Neuron (in vitro differentiated cells): ENCODE results near the gene TTLL5.

Experiments
- H2AFZ ChIP-seq: one replicate; pipeline ENCODE4 v1.6.1; 2013; ENCODE audit warnings: low read depth, mild to moderate bottlenecking, inconsistent platforms, low read length, moderate library complexity
- H3K27me3 ChIP-seq: one replicate; pipeline ENCODE4 v1.6.1; 2013; ENCODE audit warnings: low read length; ENCODE audit not compliant: insufficient read depth
- H3K36me3 ChIP-seq: one replicate; pipeline ENCODE4 v1.6.1; 2013; ENCODE audit warnings: low read length; ENCODE audit not compliant: insufficient read depth
- H3K4me1 ChIP-seq: one replicate; pipeline ENCODE4 v1.6.1; 2013; ENCODE audit warnings: low read length; ENCODE audit not compliant: insufficient read depth
- H3K4me3 ChIP-seq: 2 replicates; pipeline ENCODE4 v1.5.1; 2013; ENCODE audit warnings: mild to moderate bottlenecking, low read length, moderate library complexity
- H3K9me3 ChIP-seq: one replicate; pipeline ENCODE4 v1.6.1; 2013; ENCODE audit warnings: low read length

The TTLL5 gene

DNA sequence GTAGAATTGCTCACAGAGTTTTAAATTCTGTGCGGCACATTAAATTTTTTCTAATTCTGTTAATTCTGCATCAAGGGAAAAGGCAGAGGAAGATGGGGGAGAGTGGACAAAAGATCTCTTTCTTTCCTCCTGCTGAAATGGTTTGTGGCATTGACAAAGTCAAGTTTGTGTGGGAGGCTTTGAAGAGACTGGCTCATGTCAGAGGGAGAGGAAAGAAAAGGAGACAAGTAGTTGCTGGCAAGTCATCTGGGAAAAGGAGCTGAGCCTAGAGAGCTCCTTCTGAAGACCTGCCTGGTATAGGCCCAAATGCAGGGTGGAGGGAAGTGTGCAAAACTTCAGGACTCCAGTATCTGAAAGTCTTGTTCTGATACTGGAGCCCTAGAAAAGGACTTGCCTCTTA is 36.3 kb downstream of the TTLL5 start:
- H2AFZ ChIP-seq = no peak overlapping the region
- H3K4me3 ChIP-seq = no peak overlapping the region
- H3K27me3 ChIP-seq = no peaks in the 10 kb centered on the region
- H3K36me3 ChIP-seq = peaks cover 33% of the 10 kb centered on the region
- no peaks in the 10 kb centered on the region for H3K9me3 ChIP-seq
- peaks cover 2% of the 10 kb centered on the region for H3K4me1 ChIP-seq

DNA sequence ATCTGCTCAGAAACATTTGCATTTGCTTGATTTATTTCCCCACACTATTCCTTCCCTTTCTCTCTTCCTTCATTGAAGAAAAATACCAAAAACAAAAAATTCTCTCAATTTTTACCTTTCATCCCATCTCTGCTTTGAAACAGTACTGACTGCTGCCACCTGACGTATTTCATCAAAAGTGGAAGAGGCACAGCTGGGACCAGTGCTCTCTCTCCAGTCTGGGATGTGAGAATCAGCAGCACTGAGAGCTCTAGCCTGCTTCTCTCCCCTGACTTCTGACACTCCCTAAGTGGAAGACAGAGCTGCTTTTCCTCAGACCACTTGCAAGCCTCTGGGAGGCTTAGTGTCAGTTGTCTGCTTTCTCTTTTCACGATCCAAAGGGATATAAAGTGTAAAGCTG is 36.9 kb downstream of the TTLL5 start:
- peaks cover 27% of the 10 kb centered on the region for H3K36me3 ChIP-seq
- no peak overlapping the region for H3K4me3 ChIP-seq
- H2AFZ ChIP-seq = no peak overlapping the region
- no peaks in the 10 kb centered on the region for H3K9me3 ChIP-seq
- no peaks in the 10 kb centered on the region for H3K27me3 ChIP-seq
- peaks cover 5% of the 10 kb centered on the region for H3K4me1 ChIP-seq

DNA sequence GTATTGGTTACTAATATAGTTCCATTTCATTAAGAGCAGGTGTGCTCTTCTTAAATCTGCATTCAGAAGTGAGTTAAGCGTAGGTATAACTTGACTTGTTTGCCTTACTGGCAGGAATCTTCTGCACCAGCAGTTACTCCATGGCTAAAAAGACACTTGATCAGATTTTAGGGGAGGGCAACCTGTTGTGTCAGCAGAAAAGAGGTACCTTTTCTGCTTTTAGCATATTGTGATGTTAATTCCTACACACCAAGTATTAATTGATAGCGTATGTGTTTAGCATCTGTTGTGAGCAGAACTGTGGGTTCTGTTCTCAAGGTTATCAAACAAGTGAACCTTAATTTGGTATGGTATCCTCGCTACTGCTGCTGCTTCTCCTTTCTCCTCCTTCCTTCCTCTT is 38.3 kb downstream of the TTLL5 start:
- Histone ChIP-seq H3K27me3 (no peaks in the 10 kb centered on the region), H3K4me1 (peaks cover 5% of the 10 kb centered on the region), H3K9me3 (no peaks in the 10 kb centered on the region), H3K36me3 (peaks cover 27% of the 10 kb centered on the region), H3K4me3 (no peak overlapping the region), H2AFZ (no peak overlapping the region)

DNA sequence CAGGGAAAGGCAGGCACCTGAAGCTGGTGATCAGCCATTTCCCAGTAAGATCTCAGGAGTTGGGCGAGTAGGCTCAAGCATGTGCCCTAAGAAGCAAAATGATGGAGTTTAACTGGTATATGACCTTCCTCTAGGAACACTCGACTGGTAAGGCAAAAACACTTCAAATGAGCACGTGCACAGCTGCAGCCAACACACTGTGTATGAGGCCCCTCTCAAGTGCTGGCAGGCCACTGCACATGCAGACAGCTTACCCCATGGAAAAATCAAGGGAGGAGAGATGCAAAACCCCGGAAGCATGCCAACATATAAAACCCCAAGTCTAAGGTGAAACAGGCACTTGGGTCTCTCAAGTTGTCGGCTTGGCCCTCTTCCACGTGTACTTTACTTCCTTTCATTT is 39.2 kb downstream of the TTLL5 start:
- H3K36me3 ChIP-seq = peaks cover 31% of the 10 kb centered on the region
- H3K27me3 ChIP-seq = no peaks in the 10 kb centered on the region
- no peak overlapping the region for H2AFZ ChIP-seq
- no peak overlapping the region for H3K4me3 ChIP-seq
- no peaks in the 10 kb centered on the region for H3K9me3 ChIP-seq
- H3K4me1 ChIP-seq = peaks cover 5% of the 10 kb centered on the region

DNA sequence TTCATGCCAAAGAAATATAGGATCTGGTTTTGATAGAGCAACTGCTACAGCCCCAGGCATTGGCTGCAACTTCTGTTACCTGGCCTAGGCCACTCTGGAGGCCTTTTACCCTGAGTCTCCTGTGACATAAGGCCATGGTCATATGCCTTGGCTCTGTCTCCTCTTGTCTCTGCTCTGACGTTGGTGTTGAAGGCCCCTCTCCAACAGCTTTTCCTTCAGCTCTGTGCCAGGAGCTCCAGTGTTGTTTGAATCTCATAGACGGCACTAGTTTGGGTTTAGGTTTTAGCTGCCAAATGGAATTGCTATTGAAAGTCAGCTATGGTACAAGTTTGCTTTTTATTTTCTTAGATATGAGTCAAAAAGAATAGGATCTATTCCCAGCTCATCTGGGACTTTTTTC is 41.1 kb downstream of the TTLL5 start:
- H3K4me3 ChIP-seq = no peak overlapping the region
- H3K27me3 ChIP-seq = no peaks in the 10 kb centered on the region
- no peak overlapping the region for H2AFZ ChIP-seq
- peaks cover 3% of the 10 kb centered on the region for H3K4me1 ChIP-seq
- no peaks in the 10 kb centered on the region for H3K9me3 ChIP-seq
- peaks cover 31% of the 10 kb centered on the region for H3K36me3 ChIP-seq

DNA sequence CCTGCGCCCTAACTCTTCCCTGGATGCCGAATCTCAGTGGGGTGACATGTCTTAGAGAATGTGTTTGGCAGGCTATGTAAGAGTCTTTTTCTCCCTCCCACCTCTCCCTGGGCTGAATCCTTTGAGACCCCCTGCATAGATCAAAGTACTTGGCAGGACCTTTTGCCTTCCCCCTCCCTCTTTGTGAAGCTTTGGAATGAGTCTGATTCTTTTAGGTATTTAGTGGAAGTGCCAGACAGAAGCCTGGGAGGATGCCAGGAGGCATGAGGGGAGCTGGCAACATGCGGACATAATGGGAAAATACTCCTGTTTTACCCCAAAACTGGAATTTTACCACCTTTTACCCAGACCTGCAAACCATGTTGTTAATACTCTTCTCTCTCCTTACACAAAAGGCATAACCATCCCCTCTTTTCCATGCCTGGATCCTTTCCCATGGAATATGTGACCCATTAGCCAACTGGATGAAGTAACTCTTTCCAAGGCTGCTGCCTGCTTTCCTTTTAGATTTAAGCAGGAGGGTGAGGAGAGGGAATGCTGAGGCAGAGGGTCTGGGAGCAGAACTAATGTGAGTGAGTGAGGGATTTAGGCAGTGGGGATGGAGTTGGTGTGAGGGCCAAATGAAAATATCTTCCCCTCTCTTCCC is 41.7 kb downstream of the TTLL5 start:
- Histone ChIP-seq H2AFZ (no peak overlapping the region), H3K27me3 (no peaks in the 10 kb centered on the region), H3K4me3 (no peak overlapping the region), H3K36me3 (peaks cover 32% of the 10 kb centered on the region), H3K9me3 (no peaks in the 10 kb centered on the region), H3K4me1 (peaks cover 3% of the 10 kb centered on the region)

DNA sequence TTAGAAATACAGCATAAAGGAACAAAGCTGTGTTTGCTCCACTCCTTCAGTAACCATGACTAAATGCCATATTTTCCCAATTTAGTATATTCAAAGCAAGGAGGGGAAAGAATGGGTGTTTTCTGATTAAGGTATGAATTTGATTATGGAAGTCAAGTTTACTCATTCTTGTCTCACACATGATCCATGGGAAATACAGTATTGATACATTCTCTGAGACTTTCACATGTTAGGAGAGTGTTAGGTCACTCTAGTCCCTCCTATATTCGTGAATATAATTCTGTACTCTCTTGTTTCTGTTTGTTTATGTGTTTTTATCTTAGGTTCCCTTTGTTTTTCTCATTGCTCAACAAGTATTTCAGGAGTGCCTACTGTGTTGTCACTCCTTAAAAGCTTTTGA is 42.4 kb downstream of the TTLL5 start:
- no peak overlapping the region for H3K4me3 ChIP-seq
- peaks cover 3% of the 10 kb centered on the region for H3K4me1 ChIP-seq
- H3K36me3 ChIP-seq = peaks cover 32% of the 10 kb centered on the region
- H2AFZ ChIP-seq = no peak overlapping the region
- no peaks in the 10 kb centered on the region for H3K27me3 ChIP-seq
- no peaks in the 10 kb centered on the region for H3K9me3 ChIP-seq

DNA sequence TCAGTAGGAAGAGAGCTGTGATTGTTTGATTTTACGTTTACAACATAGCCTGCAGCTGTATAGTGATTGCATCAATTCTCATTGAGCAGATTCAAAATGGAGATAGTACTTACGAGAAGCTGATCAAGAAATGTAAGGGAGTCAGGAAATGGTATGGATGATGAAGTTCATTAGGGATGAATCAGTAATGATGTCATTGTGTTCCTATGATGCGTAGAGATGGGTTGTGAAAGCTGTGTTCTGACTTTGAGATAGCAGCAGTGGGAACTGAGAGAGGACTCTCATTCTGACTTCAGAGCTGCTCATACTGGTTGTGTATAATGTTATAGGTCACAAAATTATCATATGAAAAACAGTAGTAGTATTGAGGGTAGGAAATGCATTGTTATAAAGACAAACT is 44.0 kb downstream of the TTLL5 start:
- no peak overlapping the region for H2AFZ ChIP-seq
- H3K4me3 ChIP-seq = no peak overlapping the region
- peaks cover 3% of the 10 kb centered on the region for H3K4me1 ChIP-seq
- peaks cover 20% of the 10 kb centered on the region for H3K36me3 ChIP-seq
- H3K9me3 ChIP-seq = no peaks in the 10 kb centered on the region
- H3K27me3 ChIP-seq = no peaks in the 10 kb centered on the region

DNA sequence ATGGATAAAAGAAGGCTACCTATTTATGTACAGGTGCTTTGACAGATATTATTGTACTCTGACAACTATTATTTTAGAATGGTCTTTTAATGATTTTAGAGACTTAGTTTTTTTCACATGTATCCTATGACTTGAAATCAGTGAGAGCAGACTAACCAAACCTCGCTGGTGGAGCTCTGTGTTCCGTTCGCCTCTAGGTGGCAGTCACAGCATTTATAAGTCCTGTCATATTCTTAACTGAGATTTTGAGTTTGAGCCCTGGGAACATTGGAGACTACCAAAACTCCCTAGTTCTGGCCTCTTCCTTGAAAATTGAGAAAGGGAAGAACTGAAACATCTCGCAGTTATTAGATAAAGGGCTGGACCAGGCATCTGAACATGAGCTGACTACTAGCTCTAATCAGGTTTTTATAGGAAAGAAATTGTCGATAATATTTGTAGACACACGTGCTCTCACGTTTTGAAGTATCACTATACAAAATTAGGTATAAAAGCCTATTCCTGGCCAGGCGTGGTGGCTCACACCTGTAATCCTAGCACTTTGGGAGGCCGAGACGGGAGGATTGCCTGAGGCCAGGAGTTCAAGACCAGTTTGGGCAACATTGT is 48.3 kb downstream of the TTLL5 start:
- Histone ChIP-seq H3K9me3 (no peaks in the 10 kb centered on the region), H2AFZ (no peak overlapping the region), H3K36me3 (peaks cover 5% of the 10 kb centered on the region), H3K4me3 (no peak overlapping the region), H3K27me3 (no peaks in the 10 kb centered on the region), H3K4me1 (peaks cover 9% of the 10 kb centered on the region)

DNA sequence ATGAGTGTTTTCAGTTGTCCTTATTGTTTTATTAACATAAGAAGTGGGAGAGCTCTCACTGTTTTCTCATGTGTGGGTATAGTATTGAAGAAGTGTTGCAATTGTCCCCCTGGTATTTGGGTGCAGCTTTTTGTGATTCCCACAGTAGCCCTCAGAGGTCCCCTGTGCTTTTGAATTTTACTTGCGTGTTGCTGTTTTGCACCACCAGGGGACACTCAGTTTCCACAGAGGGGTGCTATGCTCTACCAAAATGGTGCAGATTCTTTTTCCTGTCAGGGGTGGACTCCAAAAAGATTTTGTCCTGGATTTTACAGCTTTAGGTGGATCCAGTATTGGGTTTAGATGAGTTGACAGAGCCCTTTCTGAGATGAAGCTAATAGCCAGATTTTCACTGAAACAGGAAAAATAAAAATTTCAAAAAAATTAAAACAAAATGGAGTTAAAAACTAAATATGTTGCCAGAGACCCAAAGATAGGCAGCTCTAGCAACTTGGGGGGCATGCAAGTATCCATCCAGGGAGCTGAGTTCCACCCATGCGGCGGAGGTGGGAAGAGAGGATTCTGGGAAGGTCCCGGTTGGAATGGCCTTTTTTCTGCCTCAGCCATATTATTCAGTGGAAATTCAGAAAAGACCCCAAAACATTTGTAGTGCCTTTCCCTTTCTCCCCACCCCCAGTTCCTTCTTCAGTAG is 50.2 kb downstream of the TTLL5 start:
- peaks cover 17% of the 10 kb centered on the region for H3K4me1 ChIP-seq
- no peaks in the 10 kb centered on the region for H3K9me3 ChIP-seq
- no peaks in the 10 kb centered on the region for H3K27me3 ChIP-seq
- peaks cover 2% of the 10 kb centered on the region for H3K36me3 ChIP-seq
- no peak overlapping the region for H3K4me3 ChIP-seq
- H2AFZ ChIP-seq = no peak overlapping the region

DNA sequence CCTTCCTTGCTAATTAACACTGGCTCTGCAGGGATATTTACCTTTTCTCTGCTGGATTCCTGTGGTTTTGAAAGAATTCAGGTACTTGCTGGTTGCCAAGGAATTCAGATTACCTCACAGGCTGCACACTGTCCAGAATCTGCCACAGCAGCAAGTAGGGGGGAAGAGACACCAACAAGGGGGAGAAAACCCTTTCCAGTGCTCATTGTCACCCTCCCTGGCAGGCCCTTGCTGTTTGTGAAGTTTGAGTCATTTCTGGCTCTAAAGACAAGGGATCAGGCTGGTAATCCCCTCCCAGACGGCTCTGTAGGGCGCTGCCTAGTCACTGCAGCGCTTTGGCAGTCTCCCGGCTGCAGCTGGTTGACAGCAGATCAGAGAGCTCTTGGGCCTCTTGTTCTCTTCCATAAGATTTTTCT is 50.8 kb downstream of the TTLL5 start:
- Histone ChIP-seq H2AFZ (no peak overlapping the region), H3K9me3 (no peaks in the 10 kb centered on the region), H3K4me1 (peaks cover 17% of the 10 kb centered on the region), H3K36me3 (peaks cover 2% of the 10 kb centered on the region), H3K27me3 (no peaks in the 10 kb centered on the region), H3K4me3 (no peak overlapping the region)

DNA sequence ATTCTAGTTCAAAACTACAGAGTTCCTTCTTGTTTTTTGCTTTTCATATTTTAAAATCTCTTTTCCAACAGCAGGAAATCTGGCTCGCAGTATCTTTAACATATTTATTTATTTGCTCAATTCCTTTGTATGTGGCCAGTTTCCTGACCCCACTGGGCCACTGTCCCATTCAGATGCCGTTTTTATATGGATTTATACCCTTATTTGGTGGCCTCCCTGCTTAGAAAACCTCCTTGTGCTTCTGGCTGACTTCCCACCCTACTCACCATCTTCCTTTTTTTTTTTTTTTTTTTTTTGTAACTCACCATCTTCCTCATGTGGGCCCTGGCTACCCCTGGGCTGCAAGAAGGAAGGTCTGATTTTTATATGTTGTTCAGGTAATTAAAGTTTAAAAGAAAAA is 53.9 kb downstream of the TTLL5 start:
- H3K9me3 ChIP-seq = no peaks in the 10 kb centered on the region
- H3K27me3 ChIP-seq = no peaks in the 10 kb centered on the region
- peaks cover 17% of the 10 kb centered on the region for H3K4me1 ChIP-seq
- H3K4me3 ChIP-seq = no peak overlapping the region
- no peak overlapping the region for H2AFZ ChIP-seq
- H3K36me3 ChIP-seq = peaks cover 10% of the 10 kb centered on the region

DNA sequence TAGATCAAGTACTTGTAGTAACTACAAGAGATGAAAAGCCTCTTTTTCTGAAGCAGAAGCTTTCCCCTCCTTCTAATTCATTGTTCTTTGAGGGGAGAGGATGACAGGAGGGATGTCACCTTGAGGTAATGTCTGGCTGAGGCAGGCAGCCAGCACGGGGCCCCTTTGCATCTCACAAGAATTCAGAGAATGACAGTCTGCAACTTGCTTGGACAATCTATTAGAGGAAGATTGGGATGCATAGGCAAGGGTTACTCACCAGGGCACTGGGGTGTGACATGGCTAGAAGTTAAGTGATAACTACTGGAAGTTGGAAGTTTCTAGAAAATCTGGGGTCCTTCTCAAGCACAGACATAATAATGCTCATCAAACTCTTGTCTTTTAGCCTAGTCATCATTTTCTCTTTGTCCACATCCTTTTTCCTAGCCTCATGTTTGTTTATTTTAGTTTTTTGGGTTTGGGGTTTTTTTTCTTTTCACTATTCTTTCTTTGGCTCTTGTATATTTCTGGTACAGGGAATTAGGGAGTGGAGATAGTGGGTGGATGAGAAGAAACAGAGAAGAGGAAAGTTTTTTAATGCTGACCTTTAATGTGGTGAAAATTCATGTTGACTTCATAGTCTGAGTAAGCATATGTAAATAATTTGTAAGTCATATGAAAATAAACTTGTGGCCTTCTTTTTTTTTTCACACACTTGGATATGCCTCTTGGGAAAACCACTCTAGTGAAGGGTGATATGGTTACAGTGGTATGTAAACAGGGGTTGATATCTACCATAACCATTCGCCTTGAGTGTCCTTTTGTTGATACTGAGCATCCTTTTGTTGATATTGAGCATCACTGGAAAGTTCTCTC is 55.1 kb downstream of the TTLL5 start:
- Histone ChIP-seq H3K9me3 (no peaks in the 10 kb centered on the region), H3K27me3 (no peaks in the 10 kb centered on the region), H3K36me3 (peaks cover 20% of the 10 kb centered on the region), H2AFZ (no peak overlapping the region), H3K4me3 (no peak overlapping the region), H3K4me1 (peaks cover 17% of the 10 kb centered on the region)
